H9 (cell line): Measurements from ENCODE around the gene DNAL1. TPM values are rescaled to one million over a fixed set of nuclear protein-coding genes. Genes with fewer than 3 reads are reported as not detected.

ENCODE experiments used
- DNase-seq: peaks from one replicate; pipeline ENCODE4 v3.0.0-alpha.2; 2017
- H2AFZ ChIP-seq: one replicate; pipeline ENCODE4 v1.6.1; 2013; ENCODE audit warnings: mild to moderate bottlenecking, low read length, control low read depth, moderate library complexity
- H2AK5ac ChIP-seq: 2 replicates; pipeline ENCODE4 v1.6.1; 2013; ENCODE audit warnings: low read length, control low read depth, mixed read lengths; ENCODE audit not compliant: insufficient read length
- H2BK120ac ChIP-seq: one replicate; pipeline ENCODE4 v1.6.1; 2013; ENCODE audit warnings: low read depth, mild to moderate bottlenecking, low read length, control low read depth, inconsistent platforms; ENCODE audit not compliant: poor library complexity, severe bottlenecking
- H2BK12ac ChIP-seq: 2 replicates; pipeline ENCODE4 v1.6.1; 2013; ENCODE audit warnings: low read length, control low read depth, mixed read lengths, low read depth; ENCODE audit not compliant: insufficient read length
- H2BK15ac ChIP-seq: 2 replicates; pipeline ENCODE4 v1.6.1; 2013; ENCODE audit warnings: low read depth, low read length, control low read depth
- H2BK20ac ChIP-seq: one replicate; pipeline ENCODE4 v1.6.1; 2013; ENCODE audit warnings: low read depth, mild to moderate bottlenecking, low read length, control low read depth, inconsistent platforms; ENCODE audit not compliant: poor library complexity, severe bottlenecking
- H2BK5ac ChIP-seq: 2 replicates; pipeline ENCODE4 v1.6.1; 2013; ENCODE audit warnings: low read length, control low read depth, mixed read lengths; ENCODE audit not compliant: insufficient read length
- H3K14ac ChIP-seq: 2 replicates; pipeline ENCODE4 v1.6.1; 2013; ENCODE audit warnings: low read length, control low read depth; ENCODE audit not compliant: insufficient read depth
- H3K18ac ChIP-seq: 2 replicates; pipeline ENCODE4 v1.6.1; 2013; ENCODE audit warnings: low read depth, mild to moderate bottlenecking, mixed read lengths, low read length, control low read depth; ENCODE audit not compliant: insufficient read length
- H3K23ac ChIP-seq: 2 replicates; pipeline ENCODE4 v1.6.1; 2013; ENCODE audit warnings: low read length, control low read depth, mixed read lengths, low read depth; ENCODE audit not compliant: insufficient read length
- H3K23me2 ChIP-seq: 2 replicates; pipeline ENCODE4 v1.6.1; 2013; ENCODE audit warnings: low read depth, mild to moderate bottlenecking, mixed read lengths, low read length, control low read depth; ENCODE audit not compliant: insufficient read length, poor library complexity, severe bottlenecking
- H3K27ac ChIP-seq: 2 replicates; pipeline ENCODE4 v1.5.1; 2013; ENCODE audit warnings: low read length, control low read depth, mixed read lengths, low read depth; ENCODE audit not compliant: insufficient read length
- H3K27me3 ChIP-seq: 2 replicates; pipeline ENCODE4 v1.6.1; 2013; ENCODE audit warnings: low read length, control low read depth, inconsistent platforms; ENCODE audit not compliant: insufficient read depth
- H3K4ac ChIP-seq: 2 replicates; pipeline ENCODE4 v1.6.1; 2013; ENCODE audit warnings: low read depth, mild to moderate bottlenecking, control low read depth, inconsistent platforms, low read length, moderate library complexity
- H3K4me1 ChIP-seq: 2 replicates; pipeline ENCODE4 v1.6.1; 2013; ENCODE audit warnings: low read length, control low read depth, inconsistent platforms; ENCODE audit not compliant: insufficient read depth
- H3K4me2 ChIP-seq: 2 replicates; pipeline ENCODE4 v1.6.1; 2013; ENCODE audit warnings: low read length, control low read depth, mixed read lengths; ENCODE audit not compliant: insufficient read length, insufficient read depth
- H3K56ac ChIP-seq: 2 replicates; pipeline ENCODE4 v1.6.1; 2013; ENCODE audit warnings: low read depth, mild to moderate bottlenecking, mixed read lengths, low read length, control low read depth; ENCODE audit not compliant: insufficient read length
- H3K79me1 ChIP-seq: 2 replicates; pipeline ENCODE4 v1.6.1; 2013; ENCODE audit warnings: low read depth, mild to moderate bottlenecking, moderate library complexity, low read length, control low read depth, inconsistent platforms; ENCODE audit not compliant: insufficient read depth, poor library complexity, severe bottlenecking
- H3K79me2 ChIP-seq: 2 replicates; pipeline ENCODE4 v1.6.1; 2013; ENCODE audit warnings: low read length, control low read depth, inconsistent platforms; ENCODE audit not compliant: insufficient read depth
- H3K9ac ChIP-seq: 2 replicates; pipeline ENCODE4 v1.6.1; 2013; ENCODE audit warnings: low read length, control low read depth, mixed read lengths; ENCODE audit not compliant: insufficient read length; ENCODE audit errors: extremely low read depth
- H3K9me3 ChIP-seq: one replicate; pipeline ENCODE4 v1.6.1; 2013; ENCODE audit warnings: low read depth, low read length, inconsistent platforms; ENCODE audit not compliant: control insufficient read depth
- H3T11ph ChIP-seq: one replicate; pipeline ENCODE4 v1.6.1; 2013; ENCODE audit warnings: mild to moderate bottlenecking, low read length, control low read depth, inconsistent platforms
- H4K20me1 ChIP-seq: one replicate; pipeline ENCODE4 v1.6.1; 2013; ENCODE audit not compliant: control insufficient read depth, insufficient read length, insufficient read depth
- H4K5ac ChIP-seq: 2 replicates; pipeline ENCODE4 v1.6.1; 2013; ENCODE audit warnings: low read depth, mild to moderate bottlenecking, mixed read lengths, low read length, control low read depth; ENCODE audit not compliant: insufficient read length
- H4K8ac ChIP-seq: replicated peaks from 2 replicates; pipeline ENCODE4 v1.6.1; 2013; ENCODE audit warnings: low read length, control low read depth, mixed read lengths, low read depth; ENCODE audit not compliant: insufficient read length
- H4K91ac ChIP-seq: 2 replicates; pipeline ENCODE4 v1.6.1; 2013; ENCODE audit warnings: low read depth, mild to moderate bottlenecking, moderate library complexity, mixed read lengths, low read length, control low read depth; ENCODE audit not compliant: insufficient read length
- H3K27ac Mint-ChIP-seq, 3 experiments: 2 replicates in 2 of 3; 3 replicates in 1 of 3; pipeline ENCODE4 v1.8.0; 2020 to 2021; ENCODE audit warnings: mixed read lengths in 3 of 3, mild to moderate bottlenecking in 1 of 3, moderate library complexity in 1 of 3
- H3K27me3 Mint-ChIP-seq: 2 replicates; pipeline ENCODE4 v1.8.0; 2021; ENCODE audit warnings: low read depth, mild to moderate bottlenecking, moderate library complexity, mixed read lengths
- H3K36me3 Mint-ChIP-seq, 3 experiments: 2 replicates in 2 of 3; 3 replicates in 1 of 3; pipeline ENCODE4 v1.8.0; 2020 to 2021; ENCODE audit warnings: low read depth in 3 of 3, mixed read lengths in 3 of 3; ENCODE audit not compliant: insufficient read depth in 1 of 3
- H3K4me1 Mint-ChIP-seq, 2 experiments: 2 replicates each; pipeline ENCODE4 v1.8.0; 2020; ENCODE audit warnings: mixed read lengths in 2 of 2
- H3K4me3 Mint-ChIP-seq, 2 experiments: 2 replicates in 1 of 2; 3 replicates in 1 of 2; pipeline ENCODE4 v1.8.0; 2020 to 2021; ENCODE audit warnings: mild to moderate bottlenecking in 2 of 2, mixed read lengths in 2 of 2, moderate library complexity in 1 of 2
- H3K9me3 Mint-ChIP-seq, 2 experiments: 2 replicates in 1 of 2; 3 replicates in 1 of 2; pipeline ENCODE4 v1.8.0; 2020; ENCODE audit warnings: mild to moderate bottlenecking in 2 of 2, mixed read lengths in 2 of 2, moderate library complexity in 1 of 2
- CTCF ChIP-seq: fragments of 200-600 bp; sonication (generic); conservative IDR thresholded peaks from 3 replicates; pipeline ENCODE4 v1.8.0; 2021; ENCODE audit warnings: antibody characterized with exemption, mild to moderate bottlenecking
- WGBS: extraction: QIAGEN DNeasy Blood & Tissue Kit; methylation state at CpG from one replicate; pipeline ENCODE4 v1.1.7; 2013; ENCODE audit warnings: missing lambda C conversion rate, low lambda C conversion rate, mixed read lengths; ENCODE audit not compliant: insufficient read length; ENCODE audit errors: extremely low coverage; 5-methylcytosine and 5-hydroxymethylcytosine counted together
- total RNA-seq: library from RNA; stranded (reverse); gene quantifications from 2 replicates; pipeline ENCODE4 v1.2.1, GENCODE V29; 2021

Gene DNAL1
- total RNA-seq, 1 experiment from 2014 or later, result 17.7 TPM

GRCh38 chr14:73723406-73723796, 78.6 kb downstream of the DNAL1 start:
- H3K79me2 ChIP-seq, result no peaks in the 10 kb centered on the region
- no peak overlapping the region for H3K56ac ChIP-seq
- H2BK15ac ChIP-seq, result no peak overlapping the region
- no peak overlapping the region for H2BK5ac ChIP-seq
- no peak overlapping the region for H3K4ac ChIP-seq
- H2AFZ ChIP-seq, result no peak overlapping the region
- no peaks in the 10 kb centered on the region for H3K79me1 ChIP-seq
- H2AK5ac ChIP-seq, result no peak overlapping the region
- no peak overlapping the region for H4K91ac ChIP-seq
- no peak overlapping the region for H3K27ac ChIP-seq
- H3K4me2 ChIP-seq, result no peak overlapping the region
- Mint-ChIP-seq H3K27me3 (peaks cover 3% of the 10 kb centered on the region; the same call in 1 of the 2 replicates), H3K9me3 (no peaks in the 10 kb centered on the region), H3K27ac (peak overlapping the region in 1 of 3 experiments; percentile 5; a peak in 1 of 7 replicates), H3K36me3 (peaks cover 4 to 21% (median 17%) of the 10 kb centered on the region in 3 experiments; a peak in 6 of 7 replicates), H3K4me1 (peaks cover 52 to 55% of the 10 kb centered on the region in 2 experiments), H3K4me3 (no peak overlapping the region)
- no peak overlapping the region for H3T11ph ChIP-seq
- H2BK12ac ChIP-seq, result no peak overlapping the region
- H3K23me2 ChIP-seq, result peaks cover 3% of the 10 kb centered on the region
- no peaks in the 10 kb centered on the region for H4K20me1 ChIP-seq
- no peak overlapping the region for H2BK20ac ChIP-seq
- no peak overlapping the region for H4K5ac ChIP-seq
- H3K27me3 ChIP-seq, result no peaks in the 10 kb centered on the region
- no peak overlapping the region for H3K18ac ChIP-seq
- H3K23ac ChIP-seq, result no peak overlapping the region
- no peak overlapping the region for H2BK120ac ChIP-seq
- no peak overlapping the region for H4K8ac ChIP-seq
- H3K9me3 ChIP-seq, result no peaks in the 10 kb centered on the region
- WGBS, result no CpG with 5 or more reads among the region's 7 CpGs
- TF ChIP-seq CTCF, result no peak
- H3K14ac ChIP-seq, result no peak overlapping the region
- H3K4me1 ChIP-seq, result peaks cover 6% of the 10 kb centered on the region; the same call in 1 of the 2 replicates
- H3K9ac ChIP-seq, result no peak overlapping the region
- no peak for DNase-seq
